GM19324 (cell line): ENCODE data around the gene DIRAS1.

Source experiments
- ATAC-seq: cut with Tn5 transposase; IDR thresholded peaks from one replicate; pipeline ENCODE4 v1.9.1; 2021; ENCODE audit warnings: mild to moderate bottlenecking, moderate library complexity; ENCODE audit not compliant: unreplicated experiment, low FRiP score

The DIRAS1 gene

DNA sequence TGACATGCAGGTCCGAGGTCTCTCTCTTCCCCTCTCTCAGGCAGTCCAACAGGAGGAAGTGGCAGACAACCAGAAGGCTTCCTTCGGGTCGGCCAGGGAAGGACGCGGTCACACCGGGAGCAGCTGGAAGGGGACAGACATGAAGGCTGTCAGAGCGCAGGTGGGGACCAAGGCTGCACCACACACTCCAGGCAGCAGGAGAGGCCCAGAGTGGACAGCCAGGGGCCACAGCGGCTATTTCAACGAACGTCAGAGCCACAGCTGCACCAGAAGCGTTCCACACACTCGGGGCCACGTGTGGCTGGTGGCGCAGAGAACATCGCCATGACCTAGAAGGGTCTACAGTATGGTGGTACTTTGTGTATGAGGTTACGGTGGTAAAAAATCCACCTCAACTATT is 34.6 kb upstream of the DIRAS1 start:
- ATAC-seq: no peak

GRCh38 chr19:2755448-2755705 is 34.2 kb upstream of the DIRAS1 start:
- no peak for ATAC-seq

DNA sequence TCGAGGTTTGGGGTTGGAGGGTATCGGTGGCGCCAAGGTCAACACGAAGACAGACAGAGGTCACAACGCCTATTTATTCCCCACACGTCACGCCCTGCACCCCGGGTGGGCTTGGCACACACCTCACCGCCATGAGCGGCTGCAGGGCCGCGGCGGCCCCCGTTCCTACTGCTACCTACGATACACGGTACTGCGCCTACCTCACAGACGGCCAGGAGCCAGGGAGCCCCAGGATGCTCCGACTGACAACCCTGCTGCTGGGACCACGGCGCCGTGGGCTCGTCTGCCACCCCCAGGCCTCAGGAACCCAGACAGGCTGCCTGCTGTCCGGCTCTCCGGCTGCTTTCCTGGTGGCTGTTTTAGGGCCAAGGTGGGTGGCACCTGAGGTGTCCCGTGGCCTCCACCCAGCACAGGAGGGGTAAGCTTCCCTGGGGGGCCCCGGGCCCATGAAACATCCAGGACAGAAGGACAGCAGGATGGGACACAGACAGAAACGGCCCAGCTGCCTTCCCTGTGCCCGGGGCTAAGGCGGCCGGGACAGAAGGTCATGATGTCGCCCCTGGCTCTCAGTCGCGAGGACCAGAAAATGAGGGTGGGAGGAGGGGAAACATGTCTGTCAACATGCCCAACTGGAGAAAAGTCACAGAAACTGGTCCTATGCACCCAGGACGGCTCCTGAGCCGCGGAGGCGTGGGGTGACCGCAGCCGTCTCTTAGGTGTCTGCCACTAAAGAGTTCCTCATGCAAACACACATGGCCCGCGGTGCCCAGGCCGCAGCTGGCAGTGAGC is 33.7 kb upstream of the DIRAS1 start:
- no peak for ATAC-seq

- ATAC-seq: no peak
These were observed 30.3 kb upstream of the DIRAS1 start for GRCh38 chr19:2751438-2751830.

DNA sequence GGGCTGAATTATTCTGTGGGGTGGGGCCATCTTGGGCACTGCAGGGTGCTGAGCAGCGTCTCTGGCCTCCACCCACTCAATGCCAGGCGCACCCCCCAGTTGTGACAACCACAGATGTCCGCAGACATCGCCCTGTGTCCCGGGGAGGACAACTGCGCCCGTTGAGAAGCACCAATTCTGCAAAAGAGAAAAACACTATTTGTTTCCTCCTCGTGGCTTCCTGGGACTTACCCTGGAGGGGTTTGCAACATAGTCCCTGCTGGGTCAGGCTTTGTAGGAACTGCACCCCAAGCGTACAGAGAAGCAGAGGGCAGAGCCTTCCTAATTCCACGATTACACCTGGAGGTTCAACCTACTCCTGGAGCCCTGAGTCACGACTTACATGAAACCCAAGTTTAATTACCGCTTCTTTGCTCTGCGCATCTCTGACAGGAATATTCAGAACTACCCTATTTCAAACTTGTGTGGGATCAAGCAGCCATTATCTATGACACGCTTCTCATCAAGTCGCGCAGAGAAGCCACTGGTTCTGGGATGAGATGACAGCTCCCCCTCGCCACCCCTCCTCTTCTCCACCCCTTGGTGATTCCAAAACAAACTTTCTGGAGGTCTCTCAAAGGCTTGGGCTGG is 29.8 kb upstream of the DIRAS1 start:
- no peak for ATAC-seq

DNA sequence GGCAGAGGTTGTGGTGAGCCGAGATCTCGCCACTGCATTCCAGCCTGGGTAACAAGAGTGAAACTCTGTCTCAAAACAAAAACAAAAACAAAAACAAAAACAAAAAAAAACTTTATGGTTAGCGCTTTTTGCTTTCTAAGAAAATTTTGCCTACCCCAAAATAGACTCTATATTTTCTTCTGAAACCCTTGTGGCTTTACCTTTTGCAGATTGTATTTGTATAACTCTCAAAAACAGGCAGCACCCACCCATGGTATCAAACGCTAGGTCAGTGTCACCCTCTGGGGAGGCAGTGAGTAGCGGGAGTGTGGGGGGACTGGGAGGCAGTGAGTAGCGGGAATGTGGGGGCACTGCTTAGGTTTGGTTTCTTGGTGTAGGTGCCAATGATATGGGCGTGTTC is 26.2 kb upstream of the DIRAS1 start:
- ATAC-seq: peak; percentile 62

GRCh38 chr19:2744113-2744512 is 22.9 kb upstream of the DIRAS1 start:
- no peak for ATAC-seq

DNA sequence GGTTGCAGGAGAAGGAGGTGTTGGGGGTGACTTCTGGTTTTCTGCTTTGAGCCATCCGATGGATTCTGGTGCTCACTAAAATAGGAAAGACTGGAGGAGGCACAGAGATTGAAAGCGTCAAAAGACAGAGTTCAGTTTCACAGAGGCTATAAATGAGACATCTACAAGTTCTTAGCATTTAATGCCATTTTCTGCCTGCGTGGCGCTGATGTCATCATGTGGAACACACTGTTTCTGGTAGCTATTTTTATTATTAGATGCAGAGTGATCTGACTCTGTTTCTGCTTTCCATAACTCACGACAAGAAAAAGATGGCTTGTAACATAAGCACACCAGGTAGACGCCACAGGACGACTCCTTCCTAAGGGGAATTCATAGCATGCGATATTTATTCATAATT is 21.9 kb upstream of the DIRAS1 start:
- ATAC-seq: no peak

GRCh38 chr19:2740314-2740656 is 19.1 kb upstream of the DIRAS1 start:
- ATAC-seq: peak; percentile 5

DNA sequence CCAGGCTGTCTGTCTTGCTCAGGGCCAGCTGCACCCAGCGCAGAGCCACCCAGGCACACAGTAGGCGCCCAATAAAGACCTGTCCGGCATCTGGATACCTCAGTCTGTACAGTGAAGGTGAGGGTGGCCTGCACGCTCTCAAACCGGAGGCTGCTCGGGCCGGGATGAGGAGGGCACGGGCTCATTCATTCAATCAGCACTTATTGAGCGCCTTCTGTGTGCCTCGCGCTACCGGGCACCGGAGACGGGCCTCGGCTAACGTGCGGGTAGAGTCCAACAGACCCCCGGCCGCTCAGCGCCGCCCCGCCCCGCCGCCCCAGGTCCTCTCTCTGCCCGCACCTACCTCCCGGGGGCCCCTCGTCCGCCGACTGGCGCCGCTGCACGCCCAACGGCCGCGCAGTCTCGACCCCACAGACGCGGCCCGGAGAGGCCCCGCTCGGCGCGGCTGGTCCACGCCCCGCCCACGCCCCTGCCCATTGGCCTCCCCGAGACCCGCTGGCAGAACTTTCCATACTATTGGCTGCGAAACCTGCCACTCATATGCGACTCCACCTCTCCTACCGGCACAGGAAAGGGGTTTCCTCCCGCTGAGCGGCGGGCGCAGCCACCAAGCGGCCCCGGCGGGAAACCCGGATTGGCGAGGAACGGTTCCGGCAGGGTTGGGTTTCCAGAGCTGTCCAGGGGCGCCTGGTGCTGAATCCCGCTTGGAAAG is 18.6 kb upstream of the DIRAS1 start, which contains the start of gene SLC39A3:
SLC39A3 (minus strand) TSS at position 416 of the 712 bp plus-strand sequence. CDS start 2,760 bp downstream, outside the sequence.
- ATAC-seq: peak; percentile 90

GRCh38 chr19:2736550-2737190 is 15.5 kb upstream of the DIRAS1 start:
- ATAC-seq: no peak

DNA sequence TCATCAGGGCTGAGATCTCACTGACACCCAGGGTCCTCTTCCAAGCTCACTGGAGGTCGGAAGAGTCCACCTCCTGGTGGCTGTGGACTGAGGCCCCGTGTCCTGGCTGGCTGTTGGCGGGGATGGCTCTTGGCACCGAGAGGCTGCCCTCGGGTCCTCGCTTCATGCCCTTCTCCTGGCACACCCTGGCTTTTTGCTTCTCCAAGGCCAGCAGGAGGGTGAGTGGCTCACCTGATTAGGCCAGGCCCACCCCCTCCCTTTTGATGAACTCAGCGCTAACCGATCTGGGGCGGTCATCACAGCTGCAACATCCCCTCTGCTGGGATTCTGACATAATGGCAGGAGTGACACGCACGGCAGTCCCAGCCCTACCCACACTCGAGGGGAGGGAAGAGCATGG is 14.2 kb upstream of the DIRAS1 start:
- ATAC-seq: no peak

DNA sequence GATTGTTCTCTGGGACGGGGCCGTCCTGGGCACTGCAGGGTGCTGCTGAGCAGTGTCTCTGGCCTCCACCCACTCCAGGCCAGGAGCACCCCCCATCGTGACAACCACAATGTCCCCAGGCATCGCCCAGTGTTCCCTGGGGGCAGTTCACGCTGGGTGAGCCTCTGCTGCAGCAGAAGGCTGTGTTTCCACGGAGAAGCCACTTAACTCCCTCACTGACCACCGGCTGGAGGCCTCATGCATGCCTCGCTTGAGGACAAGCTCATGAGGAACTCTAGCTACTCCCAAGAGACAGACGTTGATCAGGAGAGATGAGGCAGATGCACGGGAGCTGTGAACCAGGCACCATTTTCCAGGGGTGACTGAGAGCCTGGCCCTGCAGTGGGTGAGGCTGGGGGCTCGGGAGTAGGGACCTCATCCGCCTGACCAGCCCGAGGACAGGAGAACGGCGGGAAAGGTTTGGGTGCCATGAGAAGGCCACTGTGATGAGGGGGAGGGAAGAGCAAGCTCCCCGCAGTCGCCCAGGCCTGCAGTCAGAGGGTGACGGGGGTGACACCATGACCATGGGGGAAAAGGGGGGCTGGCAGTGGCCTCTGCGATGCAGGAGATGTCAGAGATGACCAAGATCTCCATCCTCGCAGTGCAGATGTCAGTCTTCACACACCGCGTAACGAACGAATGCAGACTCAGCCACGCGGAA is 13.6 kb upstream of the DIRAS1 start:
- no peak for ATAC-seq

- no peak for ATAC-seq
These were observed 12.9 kb upstream of the DIRAS1 start for GRCh38 chr19:2733930-2734588.

DNA sequence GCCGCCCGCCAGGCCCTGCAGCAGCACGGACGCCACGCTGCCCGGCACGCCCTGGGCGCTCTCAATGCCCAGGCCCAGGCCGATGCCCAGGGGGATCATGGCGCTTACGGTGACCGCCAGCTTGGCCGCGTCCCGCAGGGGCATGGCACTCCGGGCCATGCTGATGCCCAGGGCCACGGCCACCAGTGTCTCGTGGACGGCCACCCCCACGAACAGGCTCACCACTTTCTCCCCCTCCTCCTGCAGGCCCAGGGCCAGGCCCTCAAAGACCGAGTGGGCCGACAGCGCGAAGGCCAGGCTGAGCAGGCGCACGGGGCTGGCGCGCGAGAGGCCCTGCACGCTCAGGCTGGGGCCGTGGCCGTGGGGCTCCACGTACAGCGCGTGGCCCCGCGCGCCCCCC is 11.7 kb upstream of the DIRAS1 start:
- ATAC-seq: no peak

GRCh38 chr19:2732157-2732725 is 11.1 kb upstream of the DIRAS1 start:
- ATAC-seq: no peak

DNA sequence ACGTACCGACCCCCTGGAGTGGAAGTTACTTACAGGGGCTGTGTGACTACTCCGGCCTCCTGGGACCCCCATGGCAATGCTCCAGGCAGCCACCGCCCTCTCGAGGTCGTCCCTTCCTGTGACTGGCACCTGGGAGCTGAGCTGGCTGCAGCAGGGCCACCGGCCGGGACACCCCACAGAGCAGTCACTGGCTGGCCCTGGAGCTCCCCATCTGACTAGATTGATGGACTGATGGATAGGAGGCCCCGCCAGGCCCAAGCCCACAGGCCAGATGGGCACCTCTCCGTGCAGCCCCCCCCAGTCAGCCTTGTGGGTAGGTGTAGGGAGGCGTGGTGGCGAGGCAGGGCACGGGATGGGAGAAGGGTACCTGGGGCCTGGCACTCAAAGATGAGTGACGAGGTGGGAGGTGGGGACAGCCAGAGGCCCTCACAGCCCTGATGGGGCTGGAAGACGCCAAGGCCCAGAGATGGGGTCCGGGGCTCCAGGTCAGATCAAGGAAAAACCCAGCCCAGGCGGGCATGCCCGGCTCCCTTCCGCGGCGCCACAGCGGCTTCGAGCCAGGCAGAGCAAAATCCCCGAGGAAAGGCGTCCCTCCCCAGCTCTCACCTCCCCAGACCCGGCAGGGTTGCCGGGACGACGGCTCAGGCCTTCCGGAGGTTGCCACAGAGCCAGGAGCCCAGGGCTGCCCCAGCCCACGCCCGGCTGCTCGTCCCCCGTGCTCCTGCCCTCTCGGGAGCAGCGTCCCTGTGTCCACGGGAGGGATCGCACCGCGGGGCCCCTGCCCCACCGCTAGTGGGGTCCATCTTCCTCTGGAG is 10.2 kb upstream of the DIRAS1 start:
- ATAC-seq: no peak

DNA sequence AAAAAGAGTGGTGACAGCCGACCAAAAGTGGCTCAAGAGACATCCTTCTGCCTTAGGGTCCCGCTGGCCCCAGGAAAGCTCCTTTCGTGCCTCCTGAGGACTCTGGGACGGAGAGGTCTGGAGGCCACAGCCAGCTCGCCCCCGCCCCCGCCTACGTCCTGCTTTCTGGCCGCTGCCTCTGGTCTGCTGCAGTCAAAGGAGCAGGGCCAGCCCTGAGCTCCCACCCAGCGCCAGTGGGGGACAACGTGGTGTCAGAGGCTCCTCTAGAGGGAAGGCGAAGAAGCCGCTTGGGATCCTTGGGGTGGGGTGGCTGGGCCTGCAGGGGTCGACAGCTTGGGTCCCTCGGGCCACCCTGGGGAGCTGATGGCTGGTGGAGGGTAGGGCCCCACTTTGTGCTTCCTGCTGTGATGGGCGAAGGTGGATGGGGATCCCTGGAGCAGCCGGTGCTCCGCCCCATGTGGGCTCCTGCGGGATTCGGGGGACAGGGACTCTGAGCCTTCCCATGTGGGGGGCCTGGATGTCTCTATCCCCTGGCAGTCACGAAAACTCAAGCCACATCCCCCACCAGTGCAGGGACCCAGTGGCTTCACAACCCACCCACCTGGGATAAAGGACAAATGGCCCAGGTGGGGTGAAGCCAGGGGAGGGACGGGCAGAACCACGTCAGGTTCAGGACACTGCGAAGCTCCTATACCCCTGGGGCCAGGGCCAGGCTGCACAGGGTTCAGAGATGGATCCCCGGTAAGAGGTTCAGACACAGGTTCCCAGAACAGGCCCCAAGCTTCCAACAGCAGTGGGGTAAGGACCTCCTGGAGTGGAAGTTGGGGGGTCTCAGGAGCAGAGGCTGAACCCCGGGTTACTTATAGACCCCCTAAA is 9.0 kb upstream of the DIRAS1 start:
- no peak for ATAC-seq
